ENCODE measurements around the gene KLF16. TPM values are rescaled to one million over a fixed set of nuclear protein-coding genes. Genes with fewer than 3 reads are reported as not detected.

KLF16 gene
- total RNA-seq, 1 donor from 2014 or later, result 15.3 TPM

DNA sequence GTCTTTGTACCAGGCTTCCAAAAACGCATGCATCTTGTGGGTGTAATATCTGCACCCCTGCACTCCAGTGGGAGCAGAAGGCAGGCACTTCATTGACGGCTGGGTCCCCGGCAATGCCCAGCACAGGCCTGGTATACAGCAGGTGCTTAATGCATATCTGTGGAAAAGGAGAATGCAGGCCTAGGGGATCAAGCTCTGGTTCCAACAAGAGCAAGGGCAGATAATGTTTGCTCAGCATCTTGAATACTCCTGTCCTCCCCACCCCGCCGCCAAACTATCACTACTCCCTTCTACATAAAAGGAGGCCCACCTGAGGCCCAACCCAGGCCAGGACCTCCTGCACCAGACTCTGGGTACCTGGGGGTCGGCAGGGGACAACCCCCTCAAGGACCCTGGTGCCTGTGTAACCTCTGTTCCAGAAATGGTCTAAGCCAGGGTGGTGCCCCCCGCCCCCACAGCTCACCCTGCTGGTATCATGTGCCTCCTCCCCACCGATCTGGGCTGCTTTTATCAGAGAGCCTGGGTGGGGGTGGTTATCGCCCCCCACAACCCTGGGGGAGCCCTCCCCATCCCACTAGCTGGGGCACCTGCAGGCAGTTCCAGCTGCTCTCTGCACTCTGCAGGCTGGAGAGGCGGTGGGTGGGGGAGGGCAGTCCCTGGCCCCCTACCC is 4.8 kb downstream of the KLF16 start:
- Histone ChIP-seq H3K4me3 (ENCODE audit: low read depth, low read length) (no peak overlapping the region), H3K36me3 (ENCODE audit: control insufficient read depth, insufficient read depth, low read length) (no peaks in the 10 kb centered on the region), H3K27me3 (ENCODE audit: control insufficient read depth, insufficient read depth, low read length) (no peaks in the 10 kb centered on the region)
- no peak for DNase-seq (ENCODE audit: low read depth)
- TF ChIP-seq, protein P1, sequence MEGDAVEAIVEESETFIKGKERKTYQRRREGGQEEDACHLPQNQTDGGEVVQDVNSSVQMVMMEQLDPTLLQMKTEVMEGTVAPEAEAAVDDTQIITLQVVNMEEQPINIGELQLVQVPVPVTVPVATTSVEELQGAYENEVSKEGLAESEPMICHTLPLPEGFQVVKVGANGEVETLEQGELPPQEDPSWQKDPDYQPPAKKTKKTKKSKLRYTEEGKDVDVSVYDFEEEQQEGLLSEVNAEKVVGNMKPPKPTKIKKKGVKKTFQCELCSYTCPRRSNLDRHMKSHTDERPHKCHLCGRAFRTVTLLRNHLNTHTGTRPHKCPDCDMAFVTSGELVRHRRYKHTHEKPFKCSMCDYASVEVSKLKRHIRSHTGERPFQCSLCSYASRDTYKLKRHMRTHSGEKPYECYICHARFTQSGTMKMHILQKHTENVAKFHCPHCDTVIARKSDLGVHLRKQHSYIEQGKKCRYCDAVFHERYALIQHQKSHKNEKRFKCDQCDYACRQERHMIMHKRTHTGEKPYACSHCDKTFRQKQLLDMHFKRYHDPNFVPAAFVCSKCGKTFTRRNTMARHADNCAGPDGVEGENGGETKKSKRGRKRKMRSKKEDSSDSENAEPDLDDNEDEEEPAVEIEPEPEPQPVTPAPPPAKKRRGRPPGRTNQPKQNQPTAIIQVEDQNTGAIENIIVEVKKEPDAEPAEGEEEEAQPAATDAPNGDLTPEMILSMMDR (IDR thresholded peaks at IDR 0.05; ENCODE audit: insufficient read depth, low read length, poor library complexity, severe bottlenecking), result no peak

- Histone ChIP-seq H3K4me3 (ENCODE audit: low read depth, low read length) (peak overlapping the region; percentile 39), H3K36me3 (ENCODE audit: control insufficient read depth, insufficient read depth, low read length) (no peaks in the 10 kb centered on the region), H3K27me3 (ENCODE audit: control insufficient read depth, insufficient read depth, low read length) (no peaks in the 10 kb centered on the region)
- TF ChIP-seq, protein P1 (IDR thresholded peaks at IDR 0.05; ENCODE audit: insufficient read depth, low read length, poor library complexity, severe bottlenecking), result no peak
- DNase-seq (ENCODE audit: low read depth), result no peak
Observed at GRCh38 chr19:1857648-1858326, 5.6 kb downstream of the KLF16 start.

DNA sequence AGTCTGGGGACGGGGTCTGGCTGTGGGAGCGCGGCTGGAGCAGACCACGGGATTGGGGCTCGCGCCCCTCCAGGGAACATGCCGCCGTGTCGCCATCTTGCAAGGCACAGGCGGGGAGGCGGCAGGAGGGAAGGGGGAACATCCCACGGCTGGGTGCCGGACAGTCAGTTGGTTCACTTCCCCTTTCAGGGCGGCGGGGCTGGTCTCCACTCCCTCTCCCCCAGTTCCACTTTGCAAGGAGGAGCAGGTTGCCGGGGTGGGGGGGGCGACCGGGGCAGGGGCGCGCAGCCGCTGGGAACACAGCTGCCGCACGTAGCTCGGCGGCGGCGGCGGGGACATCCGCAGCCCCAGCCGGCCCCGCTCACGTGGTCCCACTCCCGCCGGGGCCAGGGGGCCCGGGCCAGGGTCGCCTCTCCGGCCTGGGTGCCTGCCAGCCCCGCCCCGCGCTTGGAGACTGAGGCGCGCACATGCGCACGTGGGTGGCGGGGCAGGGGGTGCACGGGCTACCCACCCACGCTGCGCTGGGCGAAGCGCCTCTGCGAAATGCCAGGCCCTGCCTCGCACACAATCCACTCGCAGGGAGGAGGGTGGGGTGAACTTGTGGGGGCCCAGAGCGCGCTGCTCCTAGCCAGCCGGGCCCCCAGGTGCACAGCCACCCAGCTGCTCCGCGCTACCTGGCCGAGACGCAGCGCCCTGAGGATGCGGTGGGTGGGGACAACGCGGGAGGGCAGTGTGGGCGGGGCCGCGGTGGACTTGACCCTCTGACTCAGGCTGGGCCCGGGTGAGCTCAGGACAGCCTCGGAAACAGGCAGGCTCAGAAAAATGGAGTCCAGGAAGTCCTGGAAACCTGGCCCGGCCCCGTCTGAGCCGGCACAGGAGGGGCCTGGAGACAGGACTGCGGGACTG is 6.4 kb downstream of the KLF16 start:
- no peaks in the 10 kb centered on the region for H3K27me3 ChIP-seq (ENCODE audit: control insufficient read depth, insufficient read depth, low read length)
- H3K36me3 ChIP-seq (ENCODE audit: control insufficient read depth, insufficient read depth, low read length), result no peaks in the 10 kb centered on the region
- TF ChIP-seq, protein P1 (IDR thresholded peaks at IDR 0.05; ENCODE audit: insufficient read depth, low read length, poor library complexity, severe bottlenecking), result no peak
- no peak for DNase-seq (ENCODE audit: low read depth)
- H3K4me3 ChIP-seq (ENCODE audit: low read depth, low read length), result peak overlapping the region; percentile 39

DNA sequence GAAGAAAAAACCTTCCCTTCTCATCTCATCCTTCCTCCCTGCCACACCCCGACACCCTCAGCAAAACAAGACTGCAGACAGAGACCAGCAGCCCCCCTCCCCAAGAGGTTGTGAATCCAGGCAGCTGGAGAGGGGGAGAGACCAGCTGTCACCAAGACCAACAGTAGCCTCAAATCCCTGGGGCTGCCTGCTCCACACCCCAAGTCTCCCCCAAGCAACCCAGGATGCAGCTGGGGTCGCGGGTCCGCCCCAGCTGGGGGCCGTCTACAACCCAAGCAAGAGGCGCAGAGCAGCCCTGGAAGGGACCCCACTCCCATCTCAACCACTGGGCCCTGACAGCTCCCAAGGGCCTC is 7.1 kb downstream of the KLF16 start:
- no peak for DNase-seq (ENCODE audit: low read depth)
- TF ChIP-seq, protein P1 (IDR thresholded peaks at IDR 0.05; ENCODE audit: insufficient read depth, low read length, poor library complexity, severe bottlenecking), result no peak
- H3K4me3 ChIP-seq (ENCODE audit: low read depth, low read length), result peak overlapping the region; percentile 23
- no peaks in the 10 kb centered on the region for H3K36me3 ChIP-seq (ENCODE audit: control insufficient read depth, insufficient read depth, low read length)
- H3K27me3 ChIP-seq (ENCODE audit: control insufficient read depth, insufficient read depth, low read length), result no peaks in the 10 kb centered on the region

DNA sequence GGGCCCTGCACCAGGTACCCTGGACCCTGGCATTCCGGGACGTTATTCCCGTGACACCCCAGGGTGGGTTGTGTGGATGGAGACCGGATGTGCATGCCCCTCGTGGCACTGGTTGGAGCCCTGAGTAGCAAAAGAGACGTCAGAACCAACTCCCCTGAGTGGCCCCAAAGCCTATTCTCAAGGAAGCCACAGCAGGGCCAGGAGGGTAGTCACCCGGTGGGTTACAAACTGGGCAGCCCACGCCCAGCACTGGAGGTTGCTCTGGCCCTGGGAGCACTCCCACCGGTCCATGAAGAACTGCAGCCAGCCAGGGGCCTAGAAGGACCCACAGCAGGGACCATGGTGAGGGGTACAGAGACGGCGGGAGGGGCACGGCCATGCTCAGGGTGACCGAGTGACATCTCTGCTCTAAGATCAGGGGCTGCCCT is 7.5 kb downstream of the KLF16 start:
- Histone ChIP-seq H3K27me3 (ENCODE audit: control insufficient read depth, insufficient read depth, low read length) (no peaks in the 10 kb centered on the region), H3K4me3 (ENCODE audit: low read depth, low read length) (peak overlapping the region; percentile 12)
- DNase-seq (ENCODE audit: low read depth), result no peak

More for the DNA sequence above, 7.5 kb downstream of the KLF16 start:
- H3K36me3 ChIP-seq (ENCODE audit: control insufficient read depth, insufficient read depth, low read length), result no peaks in the 10 kb centered on the region
- TF ChIP-seq, protein P1 (IDR thresholded peaks at IDR 0.05; ENCODE audit: insufficient read depth, low read length, poor library complexity, severe bottlenecking), result no peak

All from kidney epithelial cell (primary cell).